Activated effector memory CD4-positive, alpha-beta T cell treated with anti-CD3 and anti-CD28 coated beads, Interleukin-2, amount 50 U/mL, for 16 hours (primary cell): ENCODE measurements around the gene FGD5.

Experiments
- DNase-seq: peaks from one replicate; pipeline ENCODE4 v3.0.0-alpha.2; 2020

Gene FGD5

DNA sequence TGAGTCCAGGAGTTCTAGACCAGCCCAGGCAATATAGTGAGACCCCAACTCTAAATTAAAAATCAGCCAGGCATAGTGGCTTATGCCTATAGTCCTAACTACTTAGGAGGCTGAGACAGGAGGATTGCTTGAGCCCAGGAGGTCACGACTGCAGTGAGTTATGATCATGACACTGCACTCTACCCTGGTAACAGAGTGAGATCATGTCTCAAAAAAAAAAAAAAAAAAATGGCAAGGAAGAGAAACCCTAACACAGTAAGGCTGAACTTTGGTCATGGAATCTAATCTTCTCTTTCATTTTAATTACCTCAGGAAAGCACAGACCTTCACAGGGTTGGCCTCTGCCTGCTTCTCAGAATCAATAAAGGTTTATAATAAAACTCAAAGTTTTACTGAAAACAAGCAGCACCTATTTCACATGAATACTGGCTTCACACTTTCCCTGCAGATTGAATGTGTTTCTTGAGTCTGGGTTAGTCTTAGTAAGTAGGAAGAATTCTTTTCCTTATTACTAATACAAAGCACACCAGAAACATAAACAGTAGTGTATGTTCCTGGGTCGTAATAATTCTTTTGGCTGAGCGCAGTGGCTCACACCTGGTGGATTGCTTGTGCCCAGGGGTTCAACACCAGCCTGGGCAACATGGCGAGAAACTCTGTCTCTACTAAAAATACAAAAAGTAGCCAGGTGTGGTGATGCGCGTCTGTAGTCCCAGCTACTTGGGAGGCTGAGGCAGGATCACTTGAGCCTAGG, 117.0 kb downstream of the FGD5 start:
- DNase-seq, result no peak

DNA sequence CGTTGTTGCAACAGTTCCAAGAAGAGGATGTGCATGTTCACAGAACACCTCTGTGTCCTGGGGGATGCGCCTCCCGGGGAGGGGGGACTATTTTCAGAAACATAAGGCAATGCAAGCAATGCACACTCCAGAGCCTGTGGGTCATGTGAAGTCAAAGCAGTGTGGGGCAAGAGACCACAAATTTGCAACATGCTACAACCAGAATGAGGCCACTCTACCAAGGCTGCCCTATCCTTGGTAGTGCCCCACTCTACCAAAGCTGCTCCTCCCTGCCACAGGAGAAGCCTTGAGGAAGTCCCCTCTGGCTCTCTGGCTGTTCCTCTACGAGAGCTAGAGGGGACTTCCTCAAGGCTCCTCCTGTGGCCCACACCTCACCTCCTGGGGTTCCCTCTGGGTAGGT, 120.2 kb downstream of the FGD5 start:
- no peak for DNase-seq

DNA sequence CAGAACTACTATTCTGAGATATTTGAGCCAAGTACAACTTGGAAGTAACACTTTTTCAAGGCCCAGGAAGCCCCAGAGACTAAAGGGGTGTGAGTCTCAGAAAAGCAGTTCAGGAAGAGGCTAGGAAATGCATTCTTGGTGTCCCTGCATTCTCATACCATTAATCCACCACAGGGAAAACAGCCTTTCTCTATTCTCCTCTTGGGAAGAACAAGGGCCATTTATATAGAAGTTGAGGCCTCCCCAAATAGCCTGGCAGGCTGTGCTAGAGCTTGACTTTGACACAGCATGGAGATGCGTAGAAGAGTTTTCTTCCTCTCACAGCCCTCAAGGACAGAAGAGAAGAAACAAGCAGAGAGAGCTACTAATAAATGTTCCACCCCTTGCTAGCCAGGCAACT, 123.1 kb downstream of the FGD5 start:
- no peak for DNase-seq

DNA sequence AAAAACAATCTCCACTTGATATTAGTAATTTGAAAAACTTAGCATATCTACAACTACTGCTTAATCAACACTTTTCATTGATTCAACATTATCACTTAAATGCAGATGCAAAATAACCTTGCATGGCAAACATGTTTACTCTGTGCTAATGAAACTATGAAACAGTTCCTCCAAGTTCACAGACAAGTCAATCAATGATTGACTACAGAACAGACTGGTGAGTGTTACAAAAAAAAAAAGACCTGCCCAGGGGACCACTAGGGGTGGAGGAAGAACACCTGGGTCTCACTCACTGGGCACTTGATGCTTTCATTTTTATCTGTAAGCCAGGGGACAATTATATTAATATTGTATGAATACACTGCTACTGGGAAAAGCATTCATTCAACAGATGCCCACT, 124.3 kb downstream of the FGD5 start:
- no peak for DNase-seq

DNA sequence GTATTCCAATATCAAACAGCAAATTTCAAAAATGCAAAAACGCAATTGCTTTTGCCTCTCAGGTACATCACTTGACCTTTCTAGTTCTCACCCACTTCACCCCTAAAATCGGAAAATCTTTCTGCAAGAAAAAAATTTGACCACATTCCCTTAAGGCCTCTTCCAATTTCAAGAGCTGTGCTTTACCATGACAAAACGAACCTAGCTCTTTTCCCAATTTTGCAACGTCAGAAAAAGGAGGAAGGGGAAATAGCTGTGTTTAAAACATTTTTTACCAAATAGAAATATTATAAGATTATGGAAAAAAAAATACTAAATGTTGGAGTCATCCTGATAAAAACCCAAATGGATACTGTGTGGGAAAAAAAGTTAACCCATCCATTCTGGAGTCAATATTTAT, 127.5 kb downstream of the FGD5 start:
- no peak for DNase-seq

DNA sequence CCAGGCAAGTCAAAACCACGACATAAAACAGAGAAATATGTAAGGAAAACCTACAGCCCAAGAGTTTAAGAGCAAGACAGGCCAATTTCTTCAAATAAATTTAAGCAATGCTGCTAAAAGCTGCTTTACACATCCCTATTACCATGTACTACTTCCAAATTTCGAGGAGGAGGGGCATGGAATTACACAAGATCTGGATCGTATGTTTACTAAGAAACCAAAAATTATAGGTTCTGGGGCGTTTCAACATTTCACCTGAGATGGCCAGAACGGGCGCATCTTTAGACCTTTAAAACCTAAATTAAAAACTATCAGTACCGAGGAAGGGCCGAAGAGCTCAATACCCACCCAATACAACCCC, 128.0 kb downstream of the FGD5 start:
- DNase-seq, result no peak

DNA sequence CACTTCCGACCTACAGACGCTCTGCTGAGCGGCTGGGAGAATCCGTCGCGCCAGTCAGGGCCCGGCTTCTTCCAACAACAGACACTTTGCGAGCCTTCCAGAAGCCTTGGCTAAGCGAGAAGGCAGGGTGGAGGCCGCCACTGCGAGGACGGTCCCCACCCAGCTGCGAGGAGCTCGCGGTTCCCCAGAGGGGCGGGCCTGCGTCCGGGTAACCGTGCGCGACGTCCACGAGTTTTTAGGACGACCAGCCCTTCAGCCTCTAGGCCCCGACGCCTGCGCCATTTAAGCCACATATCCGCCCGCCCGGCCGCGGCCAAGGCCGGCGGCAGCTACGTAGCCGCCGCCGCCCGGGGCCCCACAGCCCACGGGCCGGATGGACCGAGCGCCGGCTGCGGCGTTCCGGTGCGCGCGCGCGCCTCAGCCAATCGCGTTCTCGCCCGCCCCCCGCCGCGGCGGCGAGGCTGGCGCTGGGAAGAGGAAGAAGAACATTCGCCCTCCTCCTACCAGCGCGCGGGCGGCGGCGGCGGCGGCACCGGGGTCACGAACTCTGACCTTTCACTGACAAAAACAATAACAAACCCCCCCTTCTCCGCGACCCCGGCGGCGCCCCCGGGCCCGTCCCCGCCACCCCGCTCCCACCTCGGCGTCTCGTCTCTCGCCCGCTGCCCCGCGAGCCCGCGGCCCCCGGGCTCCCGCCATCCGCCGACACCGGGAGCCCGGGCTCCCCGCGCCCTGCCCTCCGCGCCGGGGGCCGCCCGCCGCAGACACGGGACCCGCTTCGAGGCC, 128.5 kb downstream of the FGD5 start, which contains the start of gene NR2C2:
NR2C2 (plus strand) TSS at position 484 of the 786 bp plus-strand sequence. CDS start 56,332 bp downstream, outside the sequence.
- peak; percentile 95 for DNase-seq

DNA sequence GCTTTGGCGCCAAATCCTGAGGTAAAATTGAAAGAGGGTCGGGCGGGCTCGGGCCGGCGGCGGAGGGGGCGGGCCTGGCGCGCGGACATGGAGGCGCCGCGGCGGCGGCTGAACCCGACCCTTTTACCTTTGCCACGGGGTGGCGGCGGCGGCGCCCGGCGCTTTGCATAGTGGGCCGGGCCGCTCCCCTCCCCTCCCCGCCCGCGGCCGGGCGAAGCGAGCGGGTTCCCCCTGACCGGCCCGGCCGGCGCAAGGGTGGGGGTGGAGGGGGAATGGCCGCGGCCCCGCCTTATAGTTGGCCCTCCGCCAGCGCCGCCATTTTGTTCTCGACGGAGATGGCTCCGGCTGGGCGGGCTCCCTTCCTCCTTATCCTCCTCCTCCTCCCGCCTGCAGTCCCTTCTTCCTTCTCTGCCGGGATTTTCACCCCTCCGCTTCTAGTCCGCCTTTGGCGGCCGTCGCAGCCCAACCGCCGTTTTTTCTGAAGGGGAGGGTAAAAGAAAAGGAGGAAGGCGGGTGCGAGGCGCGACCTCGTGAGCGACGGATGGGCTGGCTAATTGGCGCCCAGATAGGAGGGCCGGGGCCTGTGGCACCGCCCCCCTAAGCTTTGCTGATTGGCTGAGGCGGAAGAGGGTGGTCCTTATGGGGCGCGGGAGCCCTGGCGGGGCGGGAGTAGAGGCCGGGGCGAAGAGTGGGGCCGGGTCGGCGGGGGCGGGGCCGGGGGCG, 129.3 kb downstream of the FGD5 start:
- peak; percentile 99 for DNase-seq

DNA sequence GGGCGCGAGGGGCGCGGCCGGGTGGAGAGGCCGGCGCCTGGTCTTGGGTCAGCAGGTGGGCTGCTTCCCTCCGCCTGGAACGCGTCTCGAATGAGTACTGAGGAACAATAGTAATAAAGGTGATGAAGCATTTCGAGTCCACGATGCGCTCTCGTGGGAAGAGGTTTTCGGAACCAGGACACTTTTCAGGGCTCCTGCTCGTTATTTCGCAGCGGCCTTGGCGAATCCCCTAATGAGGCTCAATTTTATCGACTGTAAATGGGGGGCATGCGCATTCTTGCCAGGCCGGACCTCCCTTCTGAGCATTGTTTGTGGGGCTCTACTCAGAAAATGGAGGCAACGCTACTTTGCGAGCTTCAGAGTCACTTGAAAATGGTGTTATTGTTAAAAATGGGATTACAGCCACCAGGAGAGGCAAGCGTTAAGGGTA, 129.9 kb downstream of the FGD5 start:
- DNase-seq, result no peak

DNA sequence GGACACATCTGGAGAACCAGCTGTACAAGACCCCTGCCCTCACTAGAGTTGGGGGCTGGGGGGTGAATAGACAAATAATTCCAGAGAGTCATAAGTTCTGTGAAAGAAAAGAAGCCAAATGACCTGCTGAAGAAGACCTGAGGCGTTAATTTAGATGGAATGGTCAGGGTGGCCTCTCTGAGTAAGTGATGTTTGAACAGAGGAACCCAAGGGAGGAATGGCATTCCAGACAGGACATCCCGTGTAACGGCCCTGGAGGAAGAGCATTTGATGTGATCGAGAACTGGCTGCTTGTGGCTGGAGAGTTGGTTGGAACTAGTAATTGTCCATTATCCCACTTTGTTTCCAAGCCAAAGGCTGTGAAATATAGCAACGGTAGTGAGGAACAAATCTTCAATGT, 130.4 kb downstream of the FGD5 start:
- DNase-seq, result no peak

DNA sequence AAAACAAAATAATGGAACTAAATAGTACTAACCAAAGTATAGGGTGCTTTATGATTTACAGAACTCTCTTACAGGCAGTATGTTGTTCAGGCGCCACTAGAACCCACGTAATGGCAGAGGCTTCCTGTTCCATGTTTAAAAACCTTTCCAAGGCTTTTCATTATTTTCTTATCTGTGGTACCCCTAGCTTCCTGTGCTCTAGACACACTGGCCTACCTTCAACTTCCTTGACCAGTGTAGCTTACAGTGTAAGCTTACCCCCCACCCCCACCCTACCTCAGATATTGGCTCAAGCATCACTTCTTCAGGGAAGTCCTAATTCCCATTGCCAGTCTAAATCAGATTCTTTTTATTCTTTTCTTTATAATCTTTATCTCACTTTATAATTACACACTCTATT, 131.5 kb downstream of the FGD5 start:
- DNase-seq, result no peak

DNA sequence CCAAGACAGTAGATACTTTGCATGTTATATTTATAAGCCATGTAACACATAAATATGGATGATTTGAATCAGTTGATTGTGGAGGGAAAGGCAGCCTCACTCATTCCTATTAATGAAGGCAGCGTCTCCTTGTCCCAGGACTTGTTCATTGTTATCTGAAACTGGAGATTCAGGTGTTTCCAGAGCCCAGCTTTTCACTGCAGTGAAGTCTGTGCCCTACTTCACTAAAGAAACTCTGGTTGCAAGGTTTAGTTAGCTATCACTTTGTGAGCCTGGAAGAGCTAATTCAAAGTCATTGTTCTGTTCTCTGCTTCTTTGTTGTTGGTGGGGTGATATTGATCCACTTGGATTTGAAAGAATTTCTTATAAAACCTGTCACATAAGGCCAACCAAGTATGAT, 138.4 kb downstream of the FGD5 start:
- no peak for DNase-seq

DNA sequence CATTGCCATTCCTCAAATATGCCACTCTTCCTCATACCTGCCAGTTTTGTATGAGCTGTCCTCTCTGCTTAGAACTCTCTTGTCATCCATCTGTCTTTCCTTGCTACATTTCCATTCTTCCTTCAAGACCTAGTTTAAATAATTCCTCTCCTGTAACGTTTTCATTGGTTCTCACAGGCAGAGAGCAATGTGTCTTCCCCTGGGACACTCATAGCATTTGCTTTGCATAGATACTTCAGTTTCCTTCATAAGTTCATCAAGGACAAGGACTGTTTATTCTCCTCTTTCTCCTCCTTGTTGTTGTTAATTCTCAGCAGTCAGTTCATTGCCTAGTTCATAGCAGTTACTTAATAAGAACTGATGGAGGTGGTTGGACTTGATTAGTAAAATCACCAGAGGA, 139.2 kb downstream of the FGD5 start:
- DNase-seq, result no peak

DNA sequence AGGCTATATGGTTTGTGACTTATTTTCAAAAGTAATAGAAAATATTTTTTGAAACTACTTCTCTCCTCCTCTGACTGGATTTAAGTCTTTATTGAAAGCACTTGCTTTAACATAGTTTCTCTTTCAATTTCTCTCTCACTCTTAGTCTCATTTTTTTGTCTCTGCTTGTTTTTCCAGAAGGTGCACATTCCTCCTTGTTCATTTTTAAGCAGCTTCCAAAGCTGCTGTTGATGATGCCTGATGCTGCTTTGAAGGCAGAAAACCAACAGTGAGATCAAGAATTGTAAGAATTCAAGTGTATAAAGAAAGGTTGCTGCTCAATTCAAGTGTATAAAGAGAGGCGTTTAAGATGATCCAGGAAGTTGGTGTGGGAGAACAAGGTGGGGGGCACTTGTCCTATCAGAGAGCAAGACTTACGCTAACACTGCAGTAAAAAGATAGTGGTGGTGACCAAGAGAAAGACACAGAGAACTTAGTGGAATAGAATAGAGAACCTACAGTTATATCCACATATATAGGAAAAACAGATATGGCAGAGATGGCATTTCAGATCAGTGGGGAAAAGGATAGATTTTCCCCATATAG, 140.7 kb downstream of the FGD5 start:
- no peak for DNase-seq

DNA sequence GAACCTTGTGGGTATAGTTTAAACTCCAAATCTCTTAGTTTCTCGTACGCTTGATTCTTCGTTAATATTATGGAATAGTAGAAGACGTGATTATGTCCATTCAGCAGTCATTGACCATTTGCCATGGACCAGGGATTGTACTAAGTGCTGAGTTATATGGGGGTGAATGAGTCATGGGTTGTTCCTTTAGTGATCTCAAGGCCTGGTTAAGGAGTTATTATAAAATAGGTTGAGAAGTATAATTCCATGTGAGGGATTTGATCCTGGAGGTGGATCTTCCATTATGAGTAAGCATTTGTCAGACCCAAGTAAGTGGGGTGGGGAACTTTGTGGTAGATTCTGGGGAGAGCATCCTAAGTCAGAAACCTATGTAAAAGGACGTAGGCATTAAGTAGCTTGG, 144.0 kb downstream of the FGD5 start:
- no peak for DNase-seq

DNA sequence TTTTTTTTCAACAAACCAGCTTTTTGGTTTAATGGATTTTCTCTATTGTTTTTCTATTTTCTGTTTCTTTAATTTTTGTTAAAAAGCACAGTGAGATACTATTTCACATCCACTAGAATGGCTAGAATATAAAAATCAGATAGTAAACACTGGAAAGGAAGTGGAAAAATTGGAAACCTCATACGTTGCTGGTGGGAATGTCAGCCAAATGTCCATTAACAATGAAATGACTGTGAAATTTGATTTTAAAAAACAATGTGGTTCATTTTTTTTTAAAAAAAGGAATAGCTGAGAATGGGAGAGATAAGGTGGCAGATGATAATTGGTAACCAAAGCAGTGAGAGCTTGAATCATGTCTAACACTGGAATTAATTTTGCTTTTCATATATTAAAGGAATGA, 148.5 kb downstream of the FGD5 start:
- no peak for DNase-seq

DNA sequence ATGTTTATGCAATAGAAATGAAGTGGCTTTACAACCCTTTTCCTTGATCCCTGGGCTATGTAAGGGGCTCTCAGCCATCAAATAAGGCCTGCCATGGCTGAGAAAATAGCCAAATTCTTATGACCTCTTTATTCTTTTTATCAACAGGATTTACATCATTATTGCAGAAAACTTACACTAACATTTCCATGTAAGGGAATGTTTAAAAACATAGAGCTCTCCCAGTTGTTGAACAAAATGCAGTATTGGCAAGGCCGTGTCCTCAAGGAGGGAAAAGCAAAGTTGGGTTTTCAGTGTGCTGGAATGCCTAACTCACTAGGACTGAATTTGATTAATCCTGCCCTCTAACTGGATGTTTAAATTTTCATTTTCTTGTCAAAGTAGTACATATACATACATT, 150.9 kb downstream of the FGD5 start:
- no peak for DNase-seq

DNA sequence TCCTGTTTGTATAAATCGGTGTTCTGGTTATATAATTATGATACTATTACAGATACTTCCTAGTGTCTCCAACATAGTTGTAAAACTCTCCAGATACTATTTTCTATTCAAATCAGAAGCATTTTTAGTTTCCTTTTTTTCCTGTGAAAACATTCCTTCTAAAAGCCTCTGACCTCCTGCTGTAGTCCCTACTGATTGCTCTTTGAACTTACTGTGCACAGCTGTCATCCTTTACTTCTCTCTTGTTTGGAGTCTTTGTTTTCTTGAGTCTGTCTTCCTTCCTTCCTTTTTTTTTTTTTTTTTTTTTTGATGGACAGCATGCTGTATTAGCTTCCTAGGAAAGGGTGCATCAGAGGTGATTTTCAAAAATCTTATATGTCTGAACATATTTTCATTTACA, 157.6 kb downstream of the FGD5 start:
- DNase-seq, result no peak

DNA sequence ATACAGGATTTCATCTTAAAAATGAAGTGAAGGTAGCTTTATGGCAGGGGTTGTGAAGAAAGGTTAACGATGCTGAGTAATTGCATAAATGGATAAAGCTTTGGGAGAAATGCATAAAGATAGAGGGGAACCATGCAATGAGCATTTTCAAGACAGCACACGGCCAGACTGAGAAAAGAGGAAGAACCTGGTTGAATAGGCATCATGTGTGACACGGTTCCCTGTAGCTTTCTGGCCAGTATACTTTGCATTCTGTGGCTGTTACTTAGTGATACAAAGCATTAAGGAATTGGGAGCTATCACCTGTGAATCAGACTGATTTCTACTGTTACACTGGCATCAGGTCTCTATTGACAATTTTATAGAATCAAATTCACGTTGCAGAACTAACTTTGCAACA, 161.9 kb downstream of the FGD5 start:
- no peak for DNase-seq
